ENCODE measurements around the gene ERI3.

- no peak for TF ChIP-seq POLR2A (IDR thresholded peaks at IDR 0.05; ENCODE audit: low read length)
- no peak for TF ChIP-seq GATA1 (IDR thresholded peaks at IDR 0.05; ENCODE audit: low read depth, low read length)
Observed at GRCh38 chr1:44292651-44293050, 62.4 kb downstream of the ERI3 start.
